ENCODE data around the gene RNF44.
"Not testable (repeated sequence)": the region's sequence is repeated elsewhere in the genome, so short reads cannot be mapped to it uniquely, and the experiment has no call there.

RNF44 gene

GRCh38 chr5:176550937-176551336, 13.7 kb upstream of the RNF44 start:
- not testable (repeated sequence) for DNase-seq

- peak; percentile 85 for DNase-seq
These were observed 13.2 kb upstream of the RNF44 start for GRCh38 chr5:176550275-176550831.

GRCh38 chr5:176549871-176550270, 12.7 kb upstream of the RNF44 start:
- DNase-seq: no peak

GRCh38 chr5:176548967-176549444, 11.8 kb upstream of the RNF44 start, which contains the start of gene CDHR2:
Gene CDHR2 (plus strand): TSS chr5:176549342. CDS start chr5:176565353, 16,011 bp downstream.
- no peak for DNase-seq

- no peak for DNase-seq
These were observed 10.6 kb upstream of the RNF44 start for GRCh38 chr5:176547802-176548201.

GRCh38 chr5:176545737-176546509, 8.7 kb upstream of the RNF44 start:
- no peak for DNase-seq

GRCh38 chr5:176545388-176545736, 8.2 kb upstream of the RNF44 start:
- no peak for DNase-seq

- peak; percentile 91 for DNase-seq
These were observed 6.4 kb upstream of the RNF44 start for GRCh38 chr5:176543428-176544182.

GRCh38 chr5:176542596-176543427, 5.6 kb upstream of the RNF44 start:
- DNase-seq: peak; percentile 73

GRCh38 chr5:176542135-176542595, 5.0 kb upstream of the RNF44 start:
- no peak for DNase-seq

GRCh38 chr5:176541338-176542134, 4.3 kb upstream of the RNF44 start:
- DNase-seq: peak; percentile 51

- DNase-seq: no peak
These were observed 3.7 kb upstream of the RNF44 start for GRCh38 chr5:176540956-176541337.

- DNase-seq: no peak
These were observed 3.3 kb upstream of the RNF44 start for GRCh38 chr5:176540476-176540899.

GRCh38 chr5:176538989-176539384, 1.8 kb upstream of the RNF44 start:
- no peak for DNase-seq

GRCh38 chr5:176538230-176538988, 1.2 kb upstream of the RNF44 start:
- peak; percentile 26 for DNase-seq

- DNase-seq: peak; percentile 99
These were observed 490 bp upstream of the RNF44 start for GRCh38 chr5:176537554-176538229.

- peak; percentile 88 for DNase-seq
These were observed 885 bp downstream of the RNF44 start for GRCh38 chr5:176536132-176536901.

GRCh38 chr5:176535664-176536131, 1.5 kb downstream of the RNF44 start:
- DNase-seq: peak; percentile 41

GRCh38 chr5:176535101-176535663, 2.0 kb downstream of the RNF44 start:
- peak; percentile 56 for DNase-seq
